Measurements from ENCODE around the gene LMF1. TPM values are rescaled to one million over a fixed set of nuclear protein-coding genes. Genes with fewer than 3 reads are reported as not detected.

The LMF1 gene
- total and polyA plus RNA-seq, 2 donors from 2014 or later: 15.4 to 28.6 TPM

DNA sequence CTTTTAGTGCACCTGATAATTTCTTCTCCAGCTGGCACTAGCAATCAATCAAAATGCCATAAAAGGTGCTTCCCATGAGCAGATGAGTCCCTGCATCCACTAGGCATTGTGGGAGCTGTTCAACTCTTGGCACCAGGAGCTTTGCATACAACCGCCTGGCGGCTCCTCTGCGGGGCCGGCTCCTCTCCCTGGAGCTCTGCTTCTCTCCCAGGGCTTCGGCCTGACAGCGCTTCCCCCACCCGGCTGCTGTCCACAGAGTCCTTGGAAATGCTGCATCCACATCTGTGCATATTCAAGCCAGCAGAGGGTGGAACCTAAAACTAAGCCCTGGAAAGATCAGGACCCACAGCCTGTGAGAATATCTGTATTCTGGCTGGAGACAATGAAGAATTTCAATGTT is 62.9 kb downstream of the LMF1 start:
- peaks cover 0 to 3% (median 3%) of the 10 kb centered on the region in 3 donors for H3K36me3 ChIP-seq (ENCODE audit: control insufficient read depth in 2 of 3, insufficient read depth in 3 of 3, low read length in 3 of 3)
- H3K4me3 ChIP-seq (ENCODE audit: low read length in 3 of 3): no peak overlapping the region
- H3K9me3 ChIP-seq (ENCODE audit: control insufficient read depth in 2 of 3, insufficient read depth in 1 of 3, low read length in 3 of 3): peaks cover 0 to 5% (median 0%) of the 10 kb centered on the region in 3 donors
- DNase-seq: peak in 1 of 5 donors; percentile 45
- no peak for TF ChIP-seq CTCF (IDR thresholded peaks at IDR 0.05; ENCODE audit: borderline replicate concordance, extremely low read depth, insufficient read depth)
- H3K27me3 ChIP-seq (ENCODE audit: control insufficient read depth, insufficient read depth, low read length): no peaks in the 10 kb centered on the region
- no peaks in the 10 kb centered on the region for H3K4me1 ChIP-seq (ENCODE audit: control insufficient read depth in 2 of 3, insufficient read depth in 2 of 3, low read depth in 1 of 3, low read length in 3 of 3)
- H3K9ac ChIP-seq (ENCODE audit: low read length in 3 of 3): no peak overlapping the region
- H3K27ac ChIP-seq (ENCODE audit: low read depth in 2 of 2, low read length in 2 of 2): no peak overlapping the region
- intact Hi-C loops (cut with DNase I): no loop called here
- FAIRE-seq: no peak

DNA sequence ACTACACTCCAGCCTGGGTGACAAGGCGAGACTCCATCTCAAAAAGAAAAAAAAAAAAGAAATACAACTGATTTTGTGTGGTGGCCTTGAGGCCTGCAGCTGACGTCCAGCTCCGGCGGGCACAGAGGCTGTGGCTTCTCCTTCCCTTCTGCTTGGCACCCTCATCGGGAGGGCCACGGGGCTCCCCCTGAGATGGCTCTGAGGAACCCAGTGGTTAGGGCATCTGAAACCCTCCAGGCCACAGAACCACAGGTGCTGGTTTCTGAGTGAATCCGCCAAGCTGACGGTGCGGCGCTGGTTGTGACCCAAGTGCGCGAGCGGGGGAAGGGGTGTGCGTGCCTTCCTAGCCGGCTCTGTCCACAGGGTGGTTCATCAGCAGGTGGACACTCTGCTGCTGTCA is 63.4 kb downstream of the LMF1 start:
- Histone ChIP-seq H3K4me3 (ENCODE audit: low read length in 3 of 3) (no peak overlapping the region), H3K4me1 (ENCODE audit: control insufficient read depth in 2 of 3, insufficient read depth in 2 of 3, low read depth in 1 of 3, low read length in 3 of 3) (no peaks in the 10 kb centered on the region), H3K27ac (ENCODE audit: low read depth in 2 of 2, low read length in 2 of 2) (no peak overlapping the region), H3K9me3 (ENCODE audit: control insufficient read depth in 2 of 3, insufficient read depth in 1 of 3, low read length in 3 of 3) (peaks cover 0 to 5% (median 0%) of the 10 kb centered on the region in 3 donors), H3K36me3 (ENCODE audit: control insufficient read depth in 2 of 3, insufficient read depth in 3 of 3, low read length in 3 of 3) (peaks cover 0 to 3% (median 3%) of the 10 kb centered on the region in 3 donors), H3K9ac (ENCODE audit: low read length in 3 of 3) (no peak overlapping the region), H3K27me3 (ENCODE audit: control insufficient read depth, insufficient read depth, low read length) (no peaks in the 10 kb centered on the region)
- FAIRE-seq (no peak), DNase-seq (peak in 1 of 5 donors; percentile 32)
- no peak for TF ChIP-seq CTCF (IDR thresholded peaks at IDR 0.05; ENCODE audit: borderline replicate concordance, extremely low read depth, insufficient read depth)
- intact Hi-C loops (cut with DNase I): no loop called here

DNA sequence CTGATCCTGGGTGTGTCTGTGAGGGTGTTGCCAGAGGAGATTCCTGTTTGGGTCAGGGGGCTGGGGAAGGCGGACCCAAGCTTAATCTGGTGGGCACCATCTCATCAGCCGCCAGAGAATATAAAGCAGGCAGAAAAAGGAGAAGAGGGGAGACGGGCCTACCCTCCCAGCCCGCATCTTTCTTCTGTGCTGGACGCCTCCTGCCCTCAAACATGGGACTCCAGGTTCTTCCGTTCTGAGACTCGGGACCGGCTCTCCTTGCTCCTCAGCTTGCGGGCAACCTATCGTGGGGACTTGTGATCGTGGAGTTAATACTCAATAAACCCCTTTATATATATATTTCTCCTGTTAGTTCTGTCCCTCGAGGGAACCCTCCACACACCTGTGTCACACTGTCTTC is 64.5 kb downstream of the LMF1 start:
- intact Hi-C loops (cut with DNase I): no loop called here
- Histone ChIP-seq H3K9ac (ENCODE audit: low read length in 3 of 3) (no peak overlapping the region), H3K27ac (ENCODE audit: low read depth in 2 of 2, low read length in 2 of 2) (no peak overlapping the region), H3K9me3 (ENCODE audit: control insufficient read depth in 2 of 3, insufficient read depth in 1 of 3, low read length in 3 of 3) (peaks cover 0 to 5% (median 0%) of the 10 kb centered on the region in 3 donors), H3K36me3 (ENCODE audit: control insufficient read depth in 2 of 3, insufficient read depth in 3 of 3, low read length in 3 of 3) (peaks cover 0 to 3% (median 3%) of the 10 kb centered on the region in 3 donors), H3K4me3 (ENCODE audit: low read length in 3 of 3) (no peak overlapping the region), H3K27me3 (ENCODE audit: control insufficient read depth, insufficient read depth, low read length) (no peaks in the 10 kb centered on the region), H3K4me1 (ENCODE audit: control insufficient read depth in 2 of 3, insufficient read depth in 2 of 3, low read depth in 1 of 3, low read length in 3 of 3) (no peaks in the 10 kb centered on the region)
- peak in 1 of 5 donors; percentile 25 for DNase-seq
- FAIRE-seq: no peak
- no peak for TF ChIP-seq CTCF (IDR thresholded peaks at IDR 0.05; ENCODE audit: borderline replicate concordance, extremely low read depth, insufficient read depth)

All from kidney (tissue), 14 donors.